ENCODE data around the gene SDHB. TPM values are rescaled to one million over a fixed set of nuclear protein-coding genes. Genes with fewer than 3 reads are reported as not detected.

SDHB gene
- total RNA-seq, 1 donor from 2014 or later = 46.3 TPM

GRCh38 chr1:17084787-17085186 lies 31.0 kb upstream of the SDHB start:
- Mint-ChIP-seq H3K9me3 (ENCODE audit: low read depth) (no peaks in the 10 kb centered on the region), H3K27ac (peak overlapping the region; percentile 2), H3K4me1 (ENCODE audit: low read depth) (no peaks in the 10 kb centered on the region), H3K4me3 (ENCODE audit: low read depth) (no peak overlapping the region), H3K36me3 (ENCODE audit: insufficient read depth) (no peaks in the 10 kb centered on the region), H3K27me3 (peaks cover 2% of the 10 kb centered on the region)
- TF ChIP-seq CTCF (IDR thresholded peaks at IDR 0.05; ENCODE audit: unreplicated experiment) = no peak
- no peak for DNase-seq (ENCODE audit: low spot score, unreplicated experiment)

- no peaks in the 10 kb centered on the region for H3K36me3 Mint-ChIP-seq (ENCODE audit: insufficient read depth)
- peaks cover 2% of the 10 kb centered on the region for H3K27me3 Mint-ChIP-seq
- DNase-seq (ENCODE audit: low spot score, unreplicated experiment) = no peak
- H3K4me3 Mint-ChIP-seq (ENCODE audit: low read depth) = no peak overlapping the region
- no peak for TF ChIP-seq CTCF (IDR thresholded peaks at IDR 0.05; ENCODE audit: unreplicated experiment)
- H3K9me3 Mint-ChIP-seq (ENCODE audit: low read depth) = no peaks in the 10 kb centered on the region
- no peaks in the 10 kb centered on the region for H3K4me1 Mint-ChIP-seq (ENCODE audit: low read depth)
- no peak overlapping the region for H3K27ac Mint-ChIP-seq
Measured at GRCh38 chr1:17082761-17083160, 28.9 kb upstream of the SDHB start.

- Mint-ChIP-seq H3K4me3 (ENCODE audit: low read depth) (no peak overlapping the region), H3K4me1 (ENCODE audit: low read depth) (no peaks in the 10 kb centered on the region), H3K27me3 (peaks cover 2% of the 10 kb centered on the region), H3K27ac (no peak overlapping the region), H3K9me3 (ENCODE audit: low read depth) (no peaks in the 10 kb centered on the region), H3K36me3 (ENCODE audit: insufficient read depth) (no peaks in the 10 kb centered on the region)
- no peak for DNase-seq (ENCODE audit: low spot score, unreplicated experiment)
- TF ChIP-seq CTCF (IDR thresholded peaks at IDR 0.05; ENCODE audit: unreplicated experiment) = no peak
Measured at GRCh38 chr1:17081439-17081838, 27.6 kb upstream of the SDHB start.

GRCh38 chr1:17080880-17081279 lies 27.0 kb upstream of the SDHB start:
- Mint-ChIP-seq H3K9me3 (ENCODE audit: low read depth) (no peaks in the 10 kb centered on the region), H3K27me3 (peaks cover 2% of the 10 kb centered on the region), H3K4me3 (ENCODE audit: low read depth) (no peak overlapping the region), H3K36me3 (ENCODE audit: insufficient read depth) (no peaks in the 10 kb centered on the region), H3K27ac (no peak overlapping the region), H3K4me1 (ENCODE audit: low read depth) (no peaks in the 10 kb centered on the region)
- no peak for TF ChIP-seq CTCF (IDR thresholded peaks at IDR 0.05; ENCODE audit: unreplicated experiment)
- no peak for DNase-seq (ENCODE audit: low spot score, unreplicated experiment)

- Mint-ChIP-seq H3K9me3 (ENCODE audit: low read depth) (no peaks in the 10 kb centered on the region), H3K4me1 (ENCODE audit: low read depth) (no peaks in the 10 kb centered on the region), H3K27me3 (peaks cover 2% of the 10 kb centered on the region), H3K27ac (no peak overlapping the region), H3K4me3 (ENCODE audit: low read depth) (no peak overlapping the region), H3K36me3 (ENCODE audit: insufficient read depth) (no peaks in the 10 kb centered on the region)
- TF ChIP-seq CTCF (IDR thresholded peaks at IDR 0.05; ENCODE audit: unreplicated experiment) = no peak
- no peak for DNase-seq (ENCODE audit: low spot score, unreplicated experiment)
Measured at GRCh38 chr1:17080085-17080759, 26.4 kb upstream of the SDHB start.
